Esophagus squamous epithelium (tissue), 4 donors: Measurements from ENCODE around the gene GALNT7.

Experiments used
- POLR2A ChIP-seq, 4 donors: fragments of 450-650 bp; IDR thresholded peaks; one replicate each; pipeline ENCODE4 v1.6.1; 2017; ENCODE audit warnings: antibody characterized with exemption in 4 of 4, mild to moderate bottlenecking in 4 of 4, moderate library complexity in 3 of 4
- TF ChIP-seq, protein P1 (sequence below), 6 experiments: fragments of 450-650 bp in 4 of 6; fragments of 200-600 bp in 2 of 6; sonication (generic) in 2 of 6; IDR thresholded peaks; one replicate each; pipeline ENCODE4 v1.5.1; 2016 to 2019; ENCODE audit warnings: antibody characterized with exemption in 6 of 6, mild to moderate bottlenecking in 4 of 6, moderate library complexity in 4 of 6

DNA sequence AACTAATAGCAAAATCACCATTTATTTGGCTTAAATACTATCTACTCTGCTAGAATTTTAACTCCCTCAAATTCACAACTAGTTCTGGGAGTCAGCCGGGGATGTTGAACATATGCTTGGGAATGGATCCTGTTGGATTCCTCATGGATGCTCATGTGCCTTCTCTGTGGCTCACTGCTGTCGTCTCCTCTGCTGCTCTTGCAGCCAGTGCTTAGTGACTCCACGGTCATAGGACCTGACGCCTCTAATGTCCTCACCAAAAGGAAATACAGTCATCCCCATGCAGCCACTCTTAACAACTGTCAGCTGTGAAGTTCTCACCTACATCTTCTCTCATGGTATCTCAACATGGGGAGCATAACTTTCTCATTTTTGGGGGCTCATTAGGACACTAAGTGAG lies 106.1 kb downstream of the GALNT7 start:
- TF ChIP-seq POLR2A (IDR thresholded peaks at IDR 0.05), result no peak
- TF ChIP-seq, protein P1, sequence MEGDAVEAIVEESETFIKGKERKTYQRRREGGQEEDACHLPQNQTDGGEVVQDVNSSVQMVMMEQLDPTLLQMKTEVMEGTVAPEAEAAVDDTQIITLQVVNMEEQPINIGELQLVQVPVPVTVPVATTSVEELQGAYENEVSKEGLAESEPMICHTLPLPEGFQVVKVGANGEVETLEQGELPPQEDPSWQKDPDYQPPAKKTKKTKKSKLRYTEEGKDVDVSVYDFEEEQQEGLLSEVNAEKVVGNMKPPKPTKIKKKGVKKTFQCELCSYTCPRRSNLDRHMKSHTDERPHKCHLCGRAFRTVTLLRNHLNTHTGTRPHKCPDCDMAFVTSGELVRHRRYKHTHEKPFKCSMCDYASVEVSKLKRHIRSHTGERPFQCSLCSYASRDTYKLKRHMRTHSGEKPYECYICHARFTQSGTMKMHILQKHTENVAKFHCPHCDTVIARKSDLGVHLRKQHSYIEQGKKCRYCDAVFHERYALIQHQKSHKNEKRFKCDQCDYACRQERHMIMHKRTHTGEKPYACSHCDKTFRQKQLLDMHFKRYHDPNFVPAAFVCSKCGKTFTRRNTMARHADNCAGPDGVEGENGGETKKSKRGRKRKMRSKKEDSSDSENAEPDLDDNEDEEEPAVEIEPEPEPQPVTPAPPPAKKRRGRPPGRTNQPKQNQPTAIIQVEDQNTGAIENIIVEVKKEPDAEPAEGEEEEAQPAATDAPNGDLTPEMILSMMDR (IDR thresholded peaks at IDR 0.05), result no peak
